ENCODE measurements around the gene TDP1.

GRCh38 chr14:90005441-90005840, 49.7 kb downstream of the TDP1 start:
- TF ChIP-seq CTCF (conservative IDR thresholded peaks at IDR 0.05; ENCODE audit: low read depth, low read length) (no peak), EZH2phosphoT487 (IDR thresholded peaks at IDR 0.05; ENCODE audit: borderline replicate concordance, low read length) (no peak), EZH2 (IDR thresholded peaks at IDR 0.05; ENCODE audit: low read length, unreplicated experiment) (no peak)

All from PC-3 (cell line).